Left renal pelvis (tissue), 4 donors: ENCODE data around the gene LRP4. TPM values are rescaled to one million over a fixed set of nuclear protein-coding genes. Genes with fewer than 3 reads are reported as not detected.
A peak's percentile ranks its signal among the peaks of the same experiment; 100 is the strongest.

Source experiments
- DNase-seq, 4 donors: peaks; one replicate each; pipeline ENCODE4 v3.0.0-alpha.2; 2013; ENCODE audit warnings: low read depth in 4 of 4, low spot score in 3 of 4
- polyA plus RNA-seq, 4 donors: library from polyadenylated mRNA; unstranded; fragments of 120-200 nt; gene quantifications; one replicate each; pipeline ENCODE4 v1.2.1, GENCODE V29; 2013; ENCODE audit not compliant: insufficient read length in 4 of 4

LRP4 gene
- polyA plus RNA-seq, 4 donors: 20.3 to 30.3 (median 27.2) TPM

DNA sequence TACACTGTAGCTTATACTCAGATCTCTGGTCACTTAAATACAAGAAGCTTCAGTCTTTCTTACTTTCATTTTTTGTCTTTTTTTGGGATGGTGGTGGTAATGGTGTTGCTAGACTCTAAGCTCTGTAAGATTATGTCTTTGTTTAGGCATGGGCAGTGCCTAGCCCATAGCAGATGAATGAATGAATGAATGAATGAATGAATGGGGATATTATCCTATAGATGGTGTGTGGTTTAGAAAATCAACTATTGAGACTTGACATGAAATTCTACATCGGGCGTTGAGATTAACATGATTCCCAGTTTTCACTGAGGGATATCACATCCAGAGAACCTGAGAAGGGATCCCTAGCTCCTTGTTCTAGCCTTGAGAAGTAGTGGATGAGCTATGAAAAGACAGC, 62.5 kb downstream of the LRP4 start:
- no peak for DNase-seq

DNA sequence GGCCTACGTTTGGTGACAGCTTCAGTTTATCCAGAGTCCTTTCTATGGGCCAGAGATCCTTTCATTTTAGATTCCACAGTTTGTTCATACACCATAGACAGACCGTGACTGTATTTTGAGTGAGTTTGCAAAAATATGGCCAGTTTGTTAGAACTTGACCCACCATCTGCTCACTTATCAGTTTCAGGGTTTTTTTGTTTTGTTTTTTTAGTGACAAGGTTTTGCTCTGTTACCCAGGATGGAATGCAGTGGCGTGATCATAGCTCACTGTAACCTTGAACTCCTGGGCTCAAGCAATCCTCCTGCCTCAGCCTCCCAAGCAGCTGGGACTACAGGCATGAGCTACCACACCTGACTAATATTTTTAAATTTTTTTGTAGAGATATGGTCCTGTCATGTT, 63.2 kb downstream of the LRP4 start:
- no peak for DNase-seq

DNA sequence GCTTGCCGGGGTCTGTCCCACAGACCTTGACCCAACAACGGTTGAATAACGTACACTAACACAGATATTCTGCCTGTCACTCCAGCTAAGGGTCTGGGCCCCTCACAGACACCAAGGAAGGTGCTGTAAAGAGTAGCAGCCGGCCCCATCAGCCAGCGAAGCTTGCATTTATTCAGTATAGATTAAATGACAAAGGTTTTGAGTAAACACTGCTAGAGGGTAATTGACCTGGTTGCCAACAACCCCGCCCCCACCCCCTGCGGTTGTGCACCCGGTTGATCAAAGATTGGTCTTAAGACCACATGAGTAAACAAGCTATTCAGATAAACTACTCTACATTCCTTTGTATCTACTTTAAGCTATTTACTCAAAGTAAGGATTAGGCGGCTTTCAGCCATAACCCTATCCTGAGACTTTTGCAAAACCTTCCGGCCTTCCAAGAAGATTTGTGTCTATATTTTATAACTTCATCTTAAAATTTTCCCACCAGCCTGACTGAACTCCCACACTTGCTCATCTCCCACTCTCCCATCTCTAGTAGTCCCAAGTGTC, 67.4 kb downstream of the LRP4 start:
- DNase-seq: no peak

DNA sequence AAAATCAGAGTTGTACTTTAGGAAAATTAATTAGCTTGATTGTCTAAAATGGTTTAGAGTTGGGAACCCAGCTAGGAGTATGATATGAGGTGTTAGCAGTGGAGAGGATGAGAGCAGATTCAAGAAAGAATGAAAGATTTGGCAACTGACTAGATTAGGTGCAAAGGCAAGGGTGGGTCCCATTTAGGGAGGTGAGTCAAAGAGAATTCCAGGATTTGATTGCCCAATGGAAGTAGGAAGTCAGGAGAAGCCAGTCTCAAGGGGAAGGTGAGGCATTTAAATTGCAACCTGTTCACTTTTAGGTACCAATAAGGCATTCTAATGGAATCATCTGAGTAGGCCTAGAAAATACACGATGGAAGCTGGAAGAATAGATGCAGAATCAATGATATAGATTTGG, 68.7 kb downstream of the LRP4 start:
- DNase-seq: no peak

DNA sequence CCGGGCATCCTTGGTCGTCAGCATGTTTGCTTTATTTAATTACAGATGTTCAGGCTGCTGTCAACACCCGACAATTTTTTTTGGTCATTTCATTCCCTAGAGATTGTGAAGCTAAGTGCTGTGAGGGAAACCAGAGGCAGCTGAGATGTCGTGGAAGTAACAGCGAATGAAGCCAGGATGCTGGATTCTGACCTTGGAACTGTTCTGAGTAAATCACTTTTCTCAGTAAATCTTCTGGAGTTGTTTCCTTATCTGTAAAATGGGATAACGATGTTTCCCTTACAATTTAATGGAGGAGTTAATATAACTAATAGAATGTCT, 71.9 kb downstream of the LRP4 start:
- DNase-seq: no peak

DNA sequence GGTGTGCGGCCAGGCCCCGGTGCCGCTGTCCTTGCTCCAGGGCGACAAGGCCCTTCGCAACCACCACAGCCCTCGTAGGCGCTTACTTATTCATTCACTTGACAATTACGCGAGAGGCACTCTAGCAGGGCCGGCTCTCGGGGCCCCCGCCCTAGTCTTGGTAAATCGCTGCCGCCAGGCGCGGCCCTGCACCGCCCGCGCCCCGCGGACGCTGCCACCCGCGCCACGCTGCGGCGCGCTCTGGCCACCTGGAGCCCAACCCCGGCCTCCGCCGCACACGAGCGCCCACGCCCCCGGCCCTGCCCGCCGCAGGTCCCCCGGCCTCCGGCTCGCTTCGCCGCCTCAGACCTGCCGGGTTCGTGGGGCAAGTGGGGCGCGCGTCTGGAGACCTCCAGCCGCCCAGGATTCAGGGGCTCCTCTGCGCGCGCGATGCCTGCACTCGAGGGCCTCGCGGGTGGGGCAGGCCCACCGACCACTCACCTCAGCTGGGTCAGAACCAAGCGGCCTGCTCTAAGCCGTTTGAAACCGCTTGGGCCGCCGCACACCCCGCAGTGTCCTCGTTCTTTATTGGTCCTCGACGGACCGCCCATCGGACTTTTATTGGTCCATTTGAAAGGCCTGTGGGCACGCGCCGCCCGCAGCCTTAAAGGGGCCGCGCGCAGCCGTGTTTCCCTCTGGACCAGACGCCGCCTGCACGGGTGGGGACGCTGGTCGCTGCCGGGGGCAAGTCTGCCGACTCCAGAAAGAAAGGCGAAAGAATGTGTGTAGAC, 72.4 kb downstream of the LRP4 start, which contains the start of gene CKAP5:
Gene CKAP5 (minus strand): TSS at position 541 of the 770 bp plus-strand sequence. CDS start 25,049 bp downstream, outside the sequence.
- peak; percentile 72 to 87 (median 81) for DNase-seq

DNA sequence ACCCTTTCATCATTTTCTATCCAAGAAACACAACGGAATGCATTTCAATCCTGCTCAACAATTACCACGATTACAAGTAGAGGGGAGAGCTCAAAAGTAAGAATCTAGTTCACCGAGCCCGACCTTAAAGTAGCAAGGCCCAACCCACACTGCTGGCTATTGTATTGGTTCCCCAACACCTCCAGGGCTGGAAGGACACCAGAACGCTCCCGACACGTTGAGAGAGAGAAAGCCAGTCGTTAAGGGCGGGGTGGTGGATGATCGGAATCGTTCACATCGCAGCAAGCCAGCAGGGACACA, 73.0 kb downstream of the LRP4 start:
- peak in 2 of 4 donors; percentile 3 to 4 for DNase-seq

DNA sequence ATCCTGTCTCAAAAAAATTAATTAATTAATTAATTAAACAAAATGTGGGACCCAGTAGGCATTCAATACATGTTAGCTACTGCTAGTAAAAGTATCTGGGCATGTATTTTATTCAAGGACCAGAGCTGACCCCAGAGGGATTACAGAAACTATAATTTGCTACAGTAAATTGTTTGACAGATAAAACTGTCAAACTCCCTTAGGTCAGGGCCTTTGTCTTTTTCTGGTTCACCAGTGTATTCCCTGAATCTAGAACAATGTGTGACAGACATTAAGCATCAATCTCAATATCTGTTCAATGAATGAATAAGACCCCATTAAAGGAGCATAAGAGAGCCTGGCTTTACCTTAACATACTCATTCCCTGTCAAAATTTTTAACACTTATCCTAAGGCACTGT, 78.2 kb downstream of the LRP4 start:
- DNase-seq: no peak

DNA sequence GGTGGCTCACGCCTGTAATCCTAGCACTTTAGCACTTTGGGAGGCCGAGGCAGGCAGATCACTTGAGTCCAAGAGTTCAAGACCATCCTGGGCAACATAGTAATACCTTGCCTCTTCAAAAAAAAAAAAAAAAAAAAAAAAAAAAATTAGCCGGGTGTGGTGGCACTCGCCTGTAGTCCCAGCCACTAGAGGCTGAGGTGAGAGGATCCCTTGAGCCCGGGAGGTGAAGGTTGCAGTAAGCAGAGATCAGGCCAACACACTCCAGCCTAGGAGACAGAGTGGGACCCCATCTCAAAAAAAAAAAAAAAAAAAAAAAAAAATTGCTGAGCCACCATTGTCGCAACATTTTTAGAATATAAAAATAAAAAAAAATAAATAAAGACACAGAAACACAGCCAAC, 79.8 kb downstream of the LRP4 start:
- DNase-seq: no peak

DNA sequence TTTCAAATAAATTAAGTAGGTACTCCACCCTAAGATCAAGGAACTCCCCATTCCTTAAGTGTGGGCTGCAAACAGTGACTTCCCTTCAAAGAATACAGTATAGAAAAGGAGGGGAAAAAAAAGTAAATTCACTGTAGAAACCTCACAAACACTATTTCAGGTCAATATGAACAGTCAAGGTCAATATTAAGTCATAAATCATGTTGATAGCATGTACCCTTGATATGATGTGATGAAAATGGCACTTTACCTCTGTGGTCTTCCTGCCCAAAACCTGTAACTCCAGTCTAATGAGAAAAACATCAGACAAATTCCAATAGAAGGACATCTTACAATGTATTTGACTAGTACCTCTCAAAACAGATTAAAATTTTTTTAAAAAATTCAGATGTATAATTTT, 80.5 kb downstream of the LRP4 start:
- DNase-seq: no peak

DNA sequence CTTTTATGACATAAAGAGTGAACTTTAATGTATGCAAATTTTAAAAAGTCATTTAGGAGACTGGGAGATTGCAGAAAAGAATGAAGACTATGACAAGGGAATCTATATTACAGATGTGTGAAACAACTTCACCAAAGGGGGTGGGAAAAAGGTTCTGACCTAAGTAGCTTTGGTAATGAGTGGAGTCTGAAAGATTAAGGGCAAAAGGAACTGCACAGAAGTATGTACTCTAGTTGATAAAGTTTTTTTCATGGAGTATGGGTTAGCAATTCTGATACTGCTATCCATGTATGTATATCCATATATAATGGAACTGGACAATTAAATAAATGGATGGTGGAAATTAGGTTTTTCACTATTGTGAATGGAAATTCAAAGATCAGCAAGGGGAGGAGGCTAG, 81.5 kb downstream of the LRP4 start:
- no peak for DNase-seq

DNA sequence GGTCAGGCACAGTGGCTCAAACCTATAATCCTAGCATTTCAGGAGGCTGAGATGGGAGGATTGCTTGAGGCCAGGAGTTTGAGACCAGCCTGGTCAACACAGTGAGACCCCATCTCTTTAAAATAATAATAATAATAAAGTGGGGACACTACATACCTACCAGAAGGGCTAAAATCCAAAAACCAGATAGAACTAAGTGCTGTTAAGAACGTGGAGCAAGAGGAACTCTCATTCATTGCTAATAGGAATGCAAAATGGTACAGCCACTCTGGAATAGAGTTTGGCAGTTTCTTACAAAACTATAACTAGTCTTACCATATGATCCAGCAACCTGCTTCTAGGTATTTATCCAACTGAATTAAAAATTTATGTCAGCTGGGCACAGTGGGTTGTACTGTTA, 81.9 kb downstream of the LRP4 start:
- DNase-seq: no peak

DNA sequence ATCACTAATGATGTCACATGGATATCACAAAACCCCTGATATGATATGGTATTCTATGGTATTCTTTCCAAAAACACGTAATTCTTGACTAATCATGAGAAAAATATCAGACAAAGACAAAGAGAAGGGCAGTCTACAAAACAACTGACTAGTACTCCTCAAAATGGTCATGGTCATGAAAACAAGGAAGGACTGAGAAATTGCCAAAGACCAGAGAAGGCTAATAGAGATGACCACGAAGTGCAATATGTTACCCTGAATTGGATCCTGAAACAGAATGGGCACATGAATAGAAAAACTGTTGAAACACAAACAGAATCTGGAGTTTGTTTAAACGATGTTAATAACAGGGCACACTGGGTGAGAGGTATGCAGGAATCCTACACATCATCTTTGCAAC, 82.5 kb downstream of the LRP4 start:
- no peak for DNase-seq

DNA sequence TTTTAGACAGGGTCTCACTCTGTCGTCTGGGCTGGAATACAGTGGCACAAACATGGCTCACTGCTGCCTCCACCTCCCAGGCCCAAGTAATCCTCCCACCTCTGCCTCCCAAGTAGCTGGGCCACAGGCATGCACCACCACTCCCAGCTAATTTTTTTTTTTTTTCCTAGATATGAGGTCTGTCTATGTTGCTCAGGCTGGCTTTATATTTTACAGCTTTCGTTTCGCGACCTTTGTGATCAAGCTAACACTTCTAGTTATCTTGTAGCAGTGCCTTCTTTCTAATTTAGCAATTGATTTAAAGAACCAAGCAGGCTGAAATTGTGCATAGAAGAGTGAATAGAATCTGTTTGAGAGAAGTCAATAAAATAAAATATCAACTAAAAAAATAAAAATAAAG, 83.5 kb downstream of the LRP4 start:
- DNase-seq: no peak

DNA sequence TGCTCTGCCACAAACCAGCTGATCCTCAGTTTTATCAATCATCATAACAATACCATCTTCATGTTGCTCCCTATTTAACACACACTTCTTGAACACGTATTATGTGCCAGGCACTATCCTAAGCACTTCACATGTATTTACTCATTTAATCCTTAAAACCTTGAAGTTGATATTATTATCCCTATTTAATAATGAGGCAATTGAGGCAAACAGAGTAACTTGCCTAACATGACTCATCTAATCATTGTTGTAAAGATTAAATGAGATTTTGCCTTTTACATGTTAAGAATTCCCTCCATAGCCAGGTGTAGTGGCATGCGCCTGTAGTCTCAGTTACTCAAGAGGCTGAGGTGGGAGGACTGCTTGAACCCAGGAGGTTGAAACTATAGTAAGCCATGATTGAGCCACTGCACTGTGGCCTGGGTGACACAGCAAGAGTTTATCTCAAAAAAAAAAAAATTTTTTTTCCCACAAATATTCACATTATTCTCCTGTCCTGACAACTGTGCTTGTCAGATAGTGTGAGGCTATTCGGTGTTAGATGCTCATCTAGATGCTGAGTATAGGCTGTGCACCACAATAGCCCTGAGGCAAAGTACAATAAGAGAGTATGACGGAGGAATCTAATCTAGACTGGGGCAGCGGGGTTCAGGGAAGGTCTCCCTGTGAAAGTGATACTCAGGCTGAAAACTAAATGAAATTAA, 85.7 kb downstream of the LRP4 start:
- no peak for DNase-seq

DNA sequence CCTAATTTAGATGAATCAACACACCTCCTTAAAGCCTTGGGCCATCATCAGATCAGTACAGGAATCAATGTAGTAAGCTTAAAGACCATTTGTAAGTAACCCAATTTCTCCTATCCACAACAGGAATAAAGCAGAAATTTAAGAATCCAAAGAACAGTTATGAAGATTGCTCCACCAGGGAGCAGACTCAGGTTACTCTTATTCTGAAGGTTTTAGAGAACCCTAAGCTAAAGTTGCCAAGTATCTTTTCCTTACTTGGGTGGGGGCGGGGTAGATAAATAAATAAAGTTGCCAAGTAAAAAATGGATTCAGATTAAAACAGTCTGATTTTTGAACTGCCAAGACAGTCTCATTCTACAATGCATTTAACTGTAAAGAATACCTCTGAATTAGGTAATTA, 90.4 kb downstream of the LRP4 start:
- no peak for DNase-seq

DNA sequence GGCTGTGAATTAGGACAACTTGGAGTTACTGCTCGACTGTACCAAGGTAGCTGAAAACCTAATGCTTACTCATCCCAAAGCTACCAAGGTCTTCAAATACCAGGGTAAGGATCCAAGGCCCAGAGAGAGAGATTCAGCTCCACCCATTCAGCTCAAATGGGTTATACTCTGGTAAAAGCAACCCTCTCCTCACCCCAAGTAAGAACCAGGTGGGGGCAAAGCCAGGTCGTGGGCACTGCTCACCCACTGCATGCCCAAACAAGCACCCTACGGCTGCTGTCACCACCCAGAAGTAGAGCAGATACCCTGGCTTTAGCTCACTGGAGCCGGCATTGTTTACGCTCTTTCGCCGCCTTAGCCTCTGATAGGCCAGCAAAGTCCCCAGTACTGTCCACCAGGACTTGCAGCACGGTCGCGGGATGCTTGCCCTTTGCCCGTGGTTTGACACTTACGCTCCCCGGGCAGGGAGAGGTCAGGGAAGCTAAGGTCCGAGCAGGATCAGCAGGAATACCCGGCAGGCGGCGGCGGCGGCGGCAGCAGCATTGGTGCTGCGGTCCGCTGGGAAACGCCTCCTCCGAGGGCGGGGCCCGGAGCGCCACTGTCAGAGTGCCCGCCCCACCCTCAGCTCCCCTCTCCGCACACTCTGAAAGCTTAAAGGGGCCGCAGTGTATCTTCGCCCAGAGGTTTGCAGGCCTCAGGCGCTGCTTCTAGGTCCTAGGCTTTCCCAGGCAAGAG, 91.9 kb downstream of the LRP4 start:
- DNase-seq: peak in 3 of 4 donors; percentile 25 to 40 (median 26)

DNA sequence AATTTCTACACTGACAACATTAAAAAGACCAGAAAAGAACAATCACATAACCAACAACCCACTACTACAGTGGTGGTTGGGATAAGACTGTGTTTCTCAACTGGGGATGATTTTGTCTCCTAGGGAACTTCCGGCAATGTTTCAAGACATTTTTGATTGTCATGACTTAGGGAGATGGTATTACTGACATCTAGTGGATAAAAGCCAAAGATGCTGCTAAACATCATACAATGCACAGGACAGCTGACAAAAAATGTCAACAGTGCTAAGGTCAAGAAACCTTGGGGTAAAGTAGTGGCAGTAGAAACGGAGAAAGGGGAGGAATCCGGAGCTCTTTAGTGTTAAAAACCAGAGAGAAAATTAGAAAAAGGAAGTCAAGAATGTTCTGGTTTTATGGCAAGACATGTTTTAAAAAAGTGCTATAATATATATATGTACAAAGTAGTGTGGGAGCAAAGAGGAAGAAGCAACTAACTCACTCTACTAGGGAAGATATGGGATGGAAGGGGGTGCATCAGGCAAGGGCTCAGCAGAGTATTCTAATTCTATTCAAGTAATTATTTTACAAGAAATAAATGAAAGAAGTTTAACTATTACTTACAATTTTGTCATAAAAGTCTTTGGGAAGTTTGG, 109.4 kb downstream of the LRP4 start:
- no peak for DNase-seq
